Measurements from ENCODE around the gene REEP1.

- no peak for TF ChIP-seq POLR2A (IDR thresholded peaks at IDR 0.05; ENCODE audit: low read depth, low read length)
- TF ChIP-seq POLR2AphosphoS5 (IDR thresholded peaks at IDR 0.05; ENCODE audit: low read depth, low read length) = no peak
- TF ChIP-seq TAF1 (IDR thresholded peaks at IDR 0.05; ENCODE audit: low read depth, low read length) = no peak
Measured at GRCh38 chr2:86195808-86196387, 141.5 kb downstream of the REEP1 start.
